ENCODE data around the gene SCAMP2.

The SCAMP2 gene

DNA sequence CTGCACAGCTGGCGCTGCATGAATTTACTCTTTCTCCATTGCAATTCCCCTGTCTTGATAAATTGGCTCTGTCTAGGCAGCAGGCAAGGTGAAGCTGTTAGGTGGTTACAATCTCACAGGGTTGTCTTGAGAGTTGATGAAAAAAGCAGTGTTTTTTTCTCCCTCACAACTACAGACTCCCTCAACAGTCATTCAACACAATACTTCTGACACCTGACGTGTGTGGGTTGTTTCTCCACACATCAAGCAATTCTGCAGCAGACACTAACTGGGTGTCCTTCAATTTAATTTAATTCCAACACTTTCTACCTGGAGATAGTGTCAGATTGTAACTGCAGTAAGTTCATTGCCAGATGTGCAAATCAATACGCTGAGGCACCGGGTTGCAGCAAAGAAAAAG is 5.1 kb upstream of the SCAMP2 start:
- Mint-ChIP-seq H3K4me3 (no peak overlapping the region), H3K27me3 (no peaks in the 10 kb centered on the region), H3K4me1 (ENCODE audit: low read depth) (peaks cover 9% of the 10 kb centered on the region), H3K36me3 (ENCODE audit: low read depth) (no peaks in the 10 kb centered on the region), H3K9me3 (no peaks in the 10 kb centered on the region), H3K27ac (no peak overlapping the region)

DNA sequence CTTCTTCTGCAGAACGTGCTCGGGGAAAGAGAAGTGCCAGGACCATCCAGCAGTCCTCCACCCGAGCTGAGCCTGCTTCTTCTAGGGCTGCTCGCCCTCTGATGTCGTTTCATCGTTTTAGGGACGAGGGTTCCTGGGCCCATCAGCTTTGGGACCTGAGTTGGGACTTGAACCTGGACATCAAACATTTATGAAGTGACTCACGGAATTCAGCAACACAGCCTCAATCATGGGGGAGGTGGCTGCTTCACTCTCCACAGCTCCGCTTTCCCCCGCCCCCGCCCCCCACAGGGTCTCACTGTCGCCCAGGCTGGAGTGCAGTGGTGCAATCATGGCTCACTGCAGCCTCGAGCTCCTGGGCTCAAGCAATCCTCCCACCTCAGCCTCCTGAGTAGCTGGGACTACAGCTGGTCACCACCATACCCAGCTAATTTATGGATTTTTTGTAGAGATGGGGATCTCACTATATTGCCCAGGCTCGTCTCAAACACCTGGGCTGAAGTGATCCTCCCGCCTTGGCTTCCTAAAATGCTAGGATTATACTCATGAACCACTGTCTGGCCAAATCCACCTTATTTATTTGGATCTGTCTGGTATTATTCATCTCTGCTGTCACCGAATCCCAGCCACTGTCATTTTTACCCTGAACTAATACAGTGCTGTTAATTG is 725 bp upstream of the SCAMP2 start:
- H3K27ac Mint-ChIP-seq, result peak overlapping the region; percentile 92
- peak overlapping the region; percentile 96 for H3K4me3 Mint-ChIP-seq
- no peaks in the 10 kb centered on the region for H3K27me3 Mint-ChIP-seq
- peaks cover 6% of the 10 kb centered on the region for H3K36me3 Mint-ChIP-seq (ENCODE audit: low read depth)
- H3K4me1 Mint-ChIP-seq (ENCODE audit: low read depth), result peaks cover 48% of the 10 kb centered on the region
- H3K9me3 Mint-ChIP-seq, result no peaks in the 10 kb centered on the region

DNA sequence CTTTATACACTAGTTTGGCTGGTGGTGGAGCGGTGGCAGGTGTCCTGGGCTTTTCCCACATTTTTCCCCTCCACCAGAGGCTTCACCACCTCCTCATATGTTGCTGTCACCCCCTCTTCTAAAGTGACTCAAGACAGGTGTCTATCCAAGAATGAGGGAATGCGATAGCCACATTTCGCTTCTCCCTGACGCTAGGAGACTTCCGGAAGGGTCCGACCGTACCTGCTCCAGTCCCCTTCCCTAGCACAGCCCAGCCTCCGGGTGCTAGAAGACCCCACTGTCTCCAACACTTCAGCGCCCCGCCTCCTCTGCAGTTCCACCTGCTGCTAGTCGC is 496 bp downstream of the SCAMP2 start:
- H3K4me3 Mint-ChIP-seq, result peak overlapping the region; percentile 96
- H3K27me3 Mint-ChIP-seq, result no peaks in the 10 kb centered on the region
- H3K36me3 Mint-ChIP-seq (ENCODE audit: low read depth), result peaks cover 14% of the 10 kb centered on the region
- H3K9me3 Mint-ChIP-seq, result no peaks in the 10 kb centered on the region
- H3K4me1 Mint-ChIP-seq (ENCODE audit: low read depth), result peaks cover 61% of the 10 kb centered on the region
- peak overlapping the region; percentile 92 for H3K27ac Mint-ChIP-seq

DNA sequence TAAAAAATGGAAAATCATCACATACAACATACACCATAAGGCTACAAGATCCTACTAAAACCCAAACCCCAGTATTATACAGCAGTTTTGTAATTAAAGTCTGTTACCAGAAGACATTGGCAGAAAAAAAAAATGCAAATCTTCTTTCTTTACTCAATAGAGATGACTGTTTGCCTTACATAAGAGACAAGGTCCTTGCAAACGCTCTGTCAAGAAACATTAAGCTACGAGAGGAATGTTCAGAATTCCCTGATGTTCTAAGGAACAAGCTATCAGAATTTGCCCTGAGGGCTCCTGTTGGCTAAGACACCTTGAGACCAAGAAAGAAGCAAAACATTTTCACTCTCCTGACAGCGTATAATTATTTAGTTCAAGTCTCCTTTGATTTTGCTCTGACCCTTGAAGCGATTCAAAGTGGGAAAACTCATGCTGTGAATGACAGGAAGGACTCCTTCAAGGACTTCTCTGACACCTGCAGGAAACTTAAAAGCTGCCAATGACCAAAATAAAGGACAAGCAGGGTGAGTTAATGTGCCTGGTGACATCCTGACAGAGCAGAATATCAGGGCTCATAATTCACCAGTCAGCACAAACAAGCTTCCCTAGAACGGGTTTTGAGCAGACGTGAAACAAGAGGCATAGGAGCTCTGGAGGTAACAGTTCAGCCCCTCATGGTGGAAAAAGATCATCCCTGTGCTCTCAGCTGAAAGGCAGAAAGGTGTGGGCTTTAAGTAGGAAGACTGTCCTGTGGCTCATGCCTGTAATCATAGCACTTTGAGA is 2.5 kb downstream of the SCAMP2 start:
- Mint-ChIP-seq H3K27ac (peak overlapping the region; percentile 82), H3K9me3 (no peaks in the 10 kb centered on the region), H3K36me3 (ENCODE audit: low read depth) (peaks cover 27% of the 10 kb centered on the region), H3K27me3 (no peaks in the 10 kb centered on the region), H3K4me1 (ENCODE audit: low read depth) (peaks cover 81% of the 10 kb centered on the region), H3K4me3 (peak overlapping the region; percentile 71)

DNA sequence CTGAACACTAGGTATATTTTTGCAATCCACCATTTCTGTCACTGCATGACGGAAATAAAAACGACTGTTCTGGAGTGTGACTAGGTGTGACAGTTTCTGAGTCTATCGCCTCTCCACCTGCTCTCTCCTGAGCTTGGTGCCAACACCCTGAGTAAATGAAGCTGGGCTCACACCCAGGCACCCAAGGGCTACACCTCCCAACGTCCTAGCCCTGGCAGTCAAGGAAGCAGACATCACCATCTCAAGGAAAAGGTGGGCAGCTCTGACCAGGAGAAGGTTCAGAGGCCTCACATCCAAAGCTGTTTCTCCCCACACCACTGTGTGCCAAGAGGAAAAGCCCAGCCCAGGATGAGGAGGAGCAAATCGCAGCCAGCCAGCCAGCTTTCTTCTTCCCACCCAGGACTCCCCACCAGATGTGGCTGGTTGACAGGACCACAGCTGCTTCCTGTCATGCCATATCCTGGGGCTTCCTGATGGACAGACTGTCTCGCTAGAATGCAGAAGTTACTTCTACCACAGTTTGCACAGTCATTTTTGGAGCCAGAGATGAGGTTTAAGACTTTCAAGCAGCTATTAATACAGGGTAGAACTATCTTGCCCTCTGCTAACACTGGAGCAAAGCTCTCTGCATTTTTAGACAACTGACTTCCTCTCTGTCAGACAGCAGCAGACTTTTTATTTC is 3.3 kb downstream of the SCAMP2 start:
- peak overlapping the region; percentile 82 for H3K27ac Mint-ChIP-seq
- peaks cover 31% of the 10 kb centered on the region for H3K36me3 Mint-ChIP-seq (ENCODE audit: low read depth)
- H3K27me3 Mint-ChIP-seq, result no peaks in the 10 kb centered on the region

DNA sequence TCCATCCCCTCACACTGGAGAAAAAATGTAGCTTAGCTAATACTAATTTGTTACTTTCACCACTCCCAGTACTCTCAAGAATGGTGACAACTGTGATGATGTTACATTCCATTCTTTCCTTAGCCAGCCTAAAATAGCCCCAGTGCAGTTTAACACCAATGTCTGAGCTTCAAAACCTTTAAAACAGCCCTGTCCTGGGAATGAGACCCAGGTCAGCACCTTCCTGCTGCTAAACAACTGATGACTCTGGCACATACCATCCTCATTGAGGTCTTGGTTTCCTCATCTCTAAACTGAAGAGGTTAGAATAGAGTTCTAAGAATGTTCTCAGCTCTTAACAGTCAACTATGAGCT is 3.8 kb downstream of the SCAMP2 start:
- no peaks in the 10 kb centered on the region for H3K27me3 Mint-ChIP-seq
- H3K36me3 Mint-ChIP-seq (ENCODE audit: low read depth), result peaks cover 34% of the 10 kb centered on the region

More for the DNA sequence above, 3.3 kb downstream of the SCAMP2 start:
- H3K9me3 Mint-ChIP-seq, result no peaks in the 10 kb centered on the region
- peak overlapping the region; percentile 71 for H3K4me3 Mint-ChIP-seq
- H3K4me1 Mint-ChIP-seq (ENCODE audit: low read depth), result peaks cover 87% of the 10 kb centered on the region

DNA sequence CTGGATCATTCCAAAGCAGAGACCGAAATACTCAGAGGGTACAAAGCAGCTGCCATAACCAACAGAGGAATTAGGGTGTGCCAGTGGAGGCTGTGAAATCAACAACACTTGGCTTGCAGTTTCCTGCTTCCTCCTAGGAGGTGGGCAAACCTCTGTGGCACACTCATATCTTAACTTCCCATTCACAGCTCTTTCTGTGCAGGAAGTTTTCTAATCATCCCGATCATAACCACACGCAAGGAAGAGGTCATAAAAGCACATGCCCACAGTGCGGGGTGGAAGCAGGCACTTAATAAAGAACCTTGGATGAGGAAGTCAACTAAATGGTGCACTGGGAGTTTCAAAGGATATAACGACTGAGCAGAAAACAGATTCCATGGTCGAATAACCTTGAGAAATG is 5.1 kb downstream of the SCAMP2 start:
- Mint-ChIP-seq H3K27me3 (no peaks in the 10 kb centered on the region), H3K36me3 (ENCODE audit: low read depth) (peaks cover 40% of the 10 kb centered on the region), H3K27ac (peak overlapping the region; percentile 62), H3K9me3 (no peaks in the 10 kb centered on the region), H3K4me1 (ENCODE audit: low read depth) (peaks cover 91% of the 10 kb centered on the region), H3K4me3 (peak overlapping the region; percentile 46)

More for the DNA sequence above, 3.8 kb downstream of the SCAMP2 start:
- H3K4me3 Mint-ChIP-seq, result peak overlapping the region; percentile 71
- peaks cover 91% of the 10 kb centered on the region for H3K4me1 Mint-ChIP-seq (ENCODE audit: low read depth)
- no peaks in the 10 kb centered on the region for H3K9me3 Mint-ChIP-seq
- peak overlapping the region; percentile 82 for H3K27ac Mint-ChIP-seq

DNA sequence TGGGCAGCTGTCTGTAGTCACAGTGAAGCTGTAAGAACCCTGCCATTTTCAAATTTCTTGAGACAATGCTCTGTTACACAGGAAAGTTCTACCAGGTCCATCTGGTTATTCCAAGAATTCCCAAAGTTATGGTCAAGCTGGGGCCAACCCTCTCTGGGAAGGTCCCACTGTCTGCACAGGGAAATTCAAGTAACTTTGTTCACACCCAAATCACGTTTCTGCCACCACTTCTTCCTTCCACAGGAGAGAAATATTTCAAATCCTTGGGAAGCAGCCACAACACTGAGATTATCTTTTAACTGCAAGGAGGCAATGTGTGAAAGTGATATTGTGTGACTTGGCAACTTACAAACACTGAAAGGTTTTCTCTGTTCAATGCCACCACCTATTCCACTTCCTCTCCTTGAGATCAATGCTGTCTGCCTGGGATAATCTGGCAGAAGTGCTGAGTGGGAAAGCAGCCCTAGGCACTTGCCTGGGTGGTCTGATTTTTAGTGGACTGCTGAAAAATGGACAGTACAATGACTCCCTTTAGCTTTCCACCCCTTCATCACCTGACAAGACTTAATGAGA is 5.6 kb downstream of the SCAMP2 start:
- Mint-ChIP-seq H3K27ac (peak overlapping the region; percentile 62), H3K4me3 (peak overlapping the region; percentile 46), H3K9me3 (no peaks in the 10 kb centered on the region), H3K4me1 (ENCODE audit: low read depth) (peaks cover 91% of the 10 kb centered on the region), H3K27me3 (no peaks in the 10 kb centered on the region), H3K36me3 (ENCODE audit: low read depth) (peaks cover 40% of the 10 kb centered on the region)

DNA sequence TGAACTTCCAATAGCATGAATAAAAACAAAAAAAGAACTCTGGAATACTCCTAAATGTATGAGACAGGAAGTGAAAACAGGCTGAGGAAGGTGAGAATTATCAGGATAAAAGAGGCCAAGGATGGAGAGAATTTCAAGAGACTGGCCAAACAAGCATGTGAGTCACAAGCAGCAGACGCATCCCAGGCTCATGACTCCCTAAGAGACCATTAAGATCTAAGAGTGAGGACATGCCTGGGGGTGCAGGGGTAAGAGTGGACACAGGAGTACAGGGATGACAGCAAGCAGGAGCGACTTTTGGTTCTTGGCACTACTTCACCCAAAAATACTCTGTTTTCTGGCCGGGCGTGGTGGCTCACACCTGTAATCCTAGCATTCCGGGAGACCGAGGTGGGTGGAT is 7.1 kb downstream of the SCAMP2 start:
- Mint-ChIP-seq H3K27me3 (no peaks in the 10 kb centered on the region), H3K27ac (no peak overlapping the region), H3K9me3 (no peaks in the 10 kb centered on the region), H3K4me3 (no peak overlapping the region), H3K36me3 (ENCODE audit: low read depth) (peaks cover 40% of the 10 kb centered on the region), H3K4me1 (ENCODE audit: low read depth) (peaks cover 82% of the 10 kb centered on the region)

DNA sequence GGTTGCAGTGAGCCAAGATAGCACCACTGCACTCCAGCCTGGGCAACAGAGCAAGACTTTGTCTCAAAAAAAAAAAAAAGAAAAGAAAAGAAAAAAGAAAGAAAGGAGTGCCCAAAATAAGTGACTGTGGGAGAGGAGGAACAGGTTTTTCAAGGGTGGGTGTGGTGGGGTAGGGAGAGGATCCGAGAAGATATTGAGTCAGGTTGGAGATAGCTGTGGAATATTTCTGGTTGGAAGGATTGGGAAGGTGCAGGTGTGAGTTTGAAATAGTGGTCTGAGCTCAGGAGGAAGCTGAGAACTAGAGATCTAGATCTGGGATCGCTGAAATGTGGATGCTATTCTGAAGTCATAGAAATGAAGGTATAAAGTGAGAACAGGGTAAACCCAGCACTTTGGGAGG is 7.8 kb downstream of the SCAMP2 start:
- Mint-ChIP-seq H3K27me3 (no peaks in the 10 kb centered on the region), H3K36me3 (ENCODE audit: low read depth) (peaks cover 40% of the 10 kb centered on the region), H3K27ac (peak overlapping the region; percentile 67), H3K4me1 (ENCODE audit: low read depth) (peaks cover 74% of the 10 kb centered on the region), H3K4me3 (no peak overlapping the region), H3K9me3 (no peaks in the 10 kb centered on the region)

DNA sequence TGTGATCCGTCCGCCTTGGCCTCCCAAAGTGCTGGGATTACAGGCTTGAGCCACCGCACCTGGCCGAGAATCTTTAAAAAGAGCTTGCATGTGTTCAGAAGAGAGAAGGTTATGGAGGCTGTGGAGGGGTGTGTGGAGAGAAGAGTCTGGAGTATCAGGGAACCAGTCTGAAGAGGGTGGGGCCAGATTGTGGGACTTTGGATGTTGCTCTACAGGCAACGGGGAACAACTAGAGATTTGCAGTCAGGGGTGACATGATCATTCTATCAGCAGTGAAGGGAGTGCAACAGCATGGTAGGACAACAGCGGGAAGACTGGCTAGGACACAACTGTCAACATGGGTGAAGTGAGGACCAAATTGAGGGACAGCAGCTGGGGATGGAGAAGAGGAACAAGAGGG is 8.9 kb downstream of the SCAMP2 start:
- no peak overlapping the region for H3K27ac Mint-ChIP-seq
- no peaks in the 10 kb centered on the region for H3K27me3 Mint-ChIP-seq
- H3K9me3 Mint-ChIP-seq, result no peaks in the 10 kb centered on the region
- H3K36me3 Mint-ChIP-seq (ENCODE audit: low read depth), result peaks cover 35% of the 10 kb centered on the region
- H3K4me3 Mint-ChIP-seq, result no peak overlapping the region
- peaks cover 70% of the 10 kb centered on the region for H3K4me1 Mint-ChIP-seq (ENCODE audit: low read depth)

DNA sequence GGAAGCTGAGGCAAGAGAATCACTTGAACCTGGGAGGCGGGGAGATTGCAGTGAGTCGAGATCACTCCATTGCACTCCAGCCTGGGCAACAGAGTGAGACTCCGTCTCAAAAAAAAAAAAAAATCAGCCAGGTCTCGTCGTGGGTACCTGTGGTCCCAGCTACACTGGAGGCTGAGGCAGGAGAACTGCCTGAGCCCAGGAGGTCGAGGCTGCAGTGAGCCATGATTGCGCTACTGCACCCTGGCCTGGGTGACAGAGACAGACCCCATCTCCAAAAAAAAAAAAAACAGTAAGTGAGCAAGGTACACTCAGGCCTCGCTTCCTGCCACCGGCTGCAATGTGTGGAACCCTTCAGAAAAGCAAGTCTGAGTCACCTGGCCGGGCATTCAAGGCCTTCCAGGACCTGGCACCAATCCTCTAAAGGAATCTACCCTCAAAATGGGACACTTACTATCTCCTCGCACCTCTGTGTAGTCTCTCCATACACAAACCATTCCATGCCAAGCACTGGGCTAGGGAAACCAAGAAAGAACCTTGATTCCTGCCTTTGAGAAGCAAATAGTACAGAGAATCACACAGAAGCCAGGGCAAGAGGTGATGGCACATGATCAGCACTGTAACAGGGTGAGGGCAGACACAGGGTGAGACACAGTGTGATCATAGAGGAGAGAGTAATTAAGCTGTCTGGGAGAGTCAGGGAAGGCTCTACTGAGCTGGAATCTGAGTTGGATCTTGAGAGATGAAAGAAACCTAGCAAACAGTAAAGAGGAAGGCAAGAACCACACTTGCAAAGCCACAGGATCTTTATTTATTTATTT is 9.7 kb downstream of the SCAMP2 start:
- Mint-ChIP-seq H3K27ac (peak overlapping the region; percentile 62), H3K4me1 (ENCODE audit: low read depth) (peaks cover 70% of the 10 kb centered on the region), H3K27me3 (no peaks in the 10 kb centered on the region), H3K4me3 (no peak overlapping the region), H3K36me3 (ENCODE audit: low read depth) (peaks cover 37% of the 10 kb centered on the region), H3K9me3 (no peaks in the 10 kb centered on the region)

DNA sequence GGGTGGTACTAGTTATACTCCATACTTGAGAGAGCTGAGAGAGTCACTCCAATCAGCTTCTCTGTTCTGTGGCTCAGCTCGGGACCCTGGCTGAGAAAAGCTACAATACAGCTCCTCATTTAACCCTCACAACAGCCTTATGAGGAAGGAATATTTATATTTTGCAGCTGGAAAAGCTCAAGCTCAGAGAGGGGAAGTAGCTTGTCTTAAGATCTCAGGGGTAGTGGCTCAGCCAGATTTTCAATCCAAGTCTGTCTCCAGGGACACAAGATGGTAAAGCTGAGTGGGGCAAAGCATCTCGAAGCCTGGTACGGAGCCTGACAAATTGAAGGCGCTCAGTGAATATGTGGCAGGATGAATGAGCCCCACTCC is 14.8 kb downstream of the SCAMP2 start:
- H3K36me3 Mint-ChIP-seq (ENCODE audit: low read depth), result peaks cover 6% of the 10 kb centered on the region
- peaks cover 46% of the 10 kb centered on the region for H3K4me1 Mint-ChIP-seq (ENCODE audit: low read depth)
- no peak overlapping the region for H3K4me3 Mint-ChIP-seq
- no peaks in the 10 kb centered on the region for H3K9me3 Mint-ChIP-seq
- H3K27ac Mint-ChIP-seq, result peak overlapping the region; percentile 71
- H3K27me3 Mint-ChIP-seq, result no peaks in the 10 kb centered on the region

DNA sequence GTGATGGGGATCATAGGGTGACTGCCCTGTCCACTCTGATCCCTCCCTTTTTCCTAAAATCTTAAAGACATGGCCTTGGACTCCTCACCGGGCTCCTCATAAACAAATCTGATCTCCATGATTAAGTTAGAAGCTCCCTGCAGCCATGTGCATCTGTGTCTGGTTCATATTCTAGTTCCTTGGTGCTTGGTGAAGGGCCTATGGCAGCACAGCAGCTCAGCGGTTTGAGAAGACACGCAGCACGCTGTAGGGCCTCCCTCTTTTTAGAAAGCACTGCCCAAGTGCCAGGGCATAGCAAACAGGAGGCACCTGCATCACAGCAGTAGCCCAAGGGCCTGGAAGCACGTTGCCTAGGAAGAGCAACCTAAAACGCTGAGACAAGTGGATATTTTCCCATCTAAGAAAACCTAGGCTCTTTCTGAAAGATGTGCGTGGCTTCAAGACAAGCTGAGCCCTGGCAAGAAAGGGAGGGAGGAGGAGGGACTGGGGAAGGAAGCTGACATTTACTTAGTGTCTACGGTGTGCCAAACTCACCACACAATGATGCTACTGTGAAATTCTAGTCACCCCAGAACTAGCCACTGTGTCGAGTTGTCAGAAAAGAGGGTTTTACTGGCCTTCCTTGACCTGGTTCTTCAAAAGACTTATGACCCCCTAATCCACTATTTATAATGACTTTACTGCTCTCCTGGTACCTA is 15.3 kb downstream of the SCAMP2 start:
- H3K36me3 Mint-ChIP-seq (ENCODE audit: low read depth), result peaks cover 11% of the 10 kb centered on the region
- H3K9me3 Mint-ChIP-seq, result no peaks in the 10 kb centered on the region
- peaks cover 44% of the 10 kb centered on the region for H3K4me1 Mint-ChIP-seq (ENCODE audit: low read depth)
- H3K27me3 Mint-ChIP-seq, result no peaks in the 10 kb centered on the region
- peak overlapping the region; percentile 71 for H3K27ac Mint-ChIP-seq
- H3K4me3 Mint-ChIP-seq, result no peak overlapping the region
